ENCODE measurements around the gene MKNK1.
A peak's percentile ranks its signal among the peaks of the same experiment; 100 is the strongest.

The MKNK1 gene

DNA sequence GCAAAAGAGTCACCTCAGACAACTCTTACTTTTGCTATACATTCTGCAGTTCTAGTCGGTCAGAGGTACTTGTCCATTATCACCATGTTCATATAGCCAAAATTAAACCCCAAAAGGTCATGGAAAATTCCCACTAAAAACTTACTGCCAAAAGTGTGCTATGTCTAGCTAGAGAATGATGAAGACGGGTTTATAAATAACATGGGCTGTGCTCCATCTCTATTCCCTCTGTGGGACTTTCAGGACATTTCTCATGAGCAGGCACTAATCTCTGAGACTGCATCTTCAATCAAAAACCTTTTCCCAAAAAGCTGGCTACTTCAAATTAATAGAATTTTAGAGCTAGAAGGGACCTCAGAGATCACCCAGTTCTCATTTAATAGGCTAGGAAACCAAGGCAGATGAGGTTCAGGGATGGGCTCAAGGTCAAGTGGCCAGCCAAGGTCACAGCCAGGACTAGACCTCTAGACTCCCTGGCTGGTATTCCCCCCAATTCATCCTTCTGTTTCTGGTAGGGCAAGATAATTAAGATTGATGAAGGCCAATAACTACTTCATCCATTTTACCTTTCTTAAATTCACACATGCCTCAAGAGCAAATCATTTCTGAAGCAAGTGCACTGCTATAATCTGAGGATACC is 33.5 kb upstream of the MKNK1 start:
- TF ChIP-seq, protein P1, sequence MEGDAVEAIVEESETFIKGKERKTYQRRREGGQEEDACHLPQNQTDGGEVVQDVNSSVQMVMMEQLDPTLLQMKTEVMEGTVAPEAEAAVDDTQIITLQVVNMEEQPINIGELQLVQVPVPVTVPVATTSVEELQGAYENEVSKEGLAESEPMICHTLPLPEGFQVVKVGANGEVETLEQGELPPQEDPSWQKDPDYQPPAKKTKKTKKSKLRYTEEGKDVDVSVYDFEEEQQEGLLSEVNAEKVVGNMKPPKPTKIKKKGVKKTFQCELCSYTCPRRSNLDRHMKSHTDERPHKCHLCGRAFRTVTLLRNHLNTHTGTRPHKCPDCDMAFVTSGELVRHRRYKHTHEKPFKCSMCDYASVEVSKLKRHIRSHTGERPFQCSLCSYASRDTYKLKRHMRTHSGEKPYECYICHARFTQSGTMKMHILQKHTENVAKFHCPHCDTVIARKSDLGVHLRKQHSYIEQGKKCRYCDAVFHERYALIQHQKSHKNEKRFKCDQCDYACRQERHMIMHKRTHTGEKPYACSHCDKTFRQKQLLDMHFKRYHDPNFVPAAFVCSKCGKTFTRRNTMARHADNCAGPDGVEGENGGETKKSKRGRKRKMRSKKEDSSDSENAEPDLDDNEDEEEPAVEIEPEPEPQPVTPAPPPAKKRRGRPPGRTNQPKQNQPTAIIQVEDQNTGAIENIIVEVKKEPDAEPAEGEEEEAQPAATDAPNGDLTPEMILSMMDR (IDR thresholded peaks at IDR 0.05; ENCODE audit: control insufficient read depth, insufficient read depth, low read depth, low read length, missing control alignments), result no peak
- DNase-seq (ENCODE audit: low read depth), result no peak
- H3K4me3 ChIP-seq (ENCODE audit: control insufficient read depth, low read depth, low read length), result no peak overlapping the region

DNA sequence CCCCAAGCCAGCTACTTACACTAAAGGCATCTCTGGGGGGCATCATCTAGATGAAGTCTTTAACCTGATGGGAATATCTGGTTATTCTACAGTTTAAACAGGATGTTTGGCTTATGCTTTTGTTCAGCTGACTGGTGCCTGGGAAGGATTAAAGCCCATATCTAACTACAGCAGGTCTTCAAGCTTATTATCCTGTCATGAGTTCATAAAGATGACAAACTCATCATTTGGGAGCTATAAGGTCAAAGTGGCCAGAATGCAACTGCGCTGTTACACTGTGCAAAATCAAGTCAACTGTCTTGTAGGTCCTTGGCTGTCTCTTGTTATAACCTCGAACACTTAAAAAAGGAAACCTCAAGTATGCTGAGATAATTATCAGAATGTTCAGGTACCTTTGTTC is 31.1 kb upstream of the MKNK1 start:
- TF ChIP-seq, protein P1 (IDR thresholded peaks at IDR 0.05; ENCODE audit: control insufficient read depth, insufficient read depth, low read depth, low read length, missing control alignments), result no peak
- DNase-seq (ENCODE audit: low read depth), result no peak
- H3K4me3 ChIP-seq (ENCODE audit: control insufficient read depth, low read depth, low read length), result no peak overlapping the region

DNA sequence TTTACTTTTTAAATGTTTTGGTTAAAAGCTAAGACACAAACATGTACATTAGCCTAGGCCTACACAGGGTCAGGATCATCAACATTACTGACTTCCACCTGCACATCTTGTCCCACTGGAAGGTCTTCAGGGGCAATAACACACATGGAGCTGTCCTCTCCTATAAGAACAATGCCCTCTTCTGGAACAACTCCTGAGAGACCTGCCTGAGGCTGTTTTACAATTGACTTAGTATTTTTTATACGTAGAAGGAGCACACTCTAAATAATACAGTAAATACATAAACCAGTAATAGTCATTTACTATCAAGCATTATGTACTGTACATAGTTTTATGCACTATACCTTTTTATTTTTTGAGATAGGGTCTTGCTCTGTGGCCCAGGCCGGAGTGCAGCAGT is 26.7 kb upstream of the MKNK1 start:
- no peak for DNase-seq (ENCODE audit: low read depth)
- H3K4me3 ChIP-seq (ENCODE audit: control insufficient read depth, low read depth, low read length), result no peak overlapping the region
- TF ChIP-seq, protein P1 (IDR thresholded peaks at IDR 0.05; ENCODE audit: control insufficient read depth, insufficient read depth, low read depth, low read length, missing control alignments), result no peak

DNA sequence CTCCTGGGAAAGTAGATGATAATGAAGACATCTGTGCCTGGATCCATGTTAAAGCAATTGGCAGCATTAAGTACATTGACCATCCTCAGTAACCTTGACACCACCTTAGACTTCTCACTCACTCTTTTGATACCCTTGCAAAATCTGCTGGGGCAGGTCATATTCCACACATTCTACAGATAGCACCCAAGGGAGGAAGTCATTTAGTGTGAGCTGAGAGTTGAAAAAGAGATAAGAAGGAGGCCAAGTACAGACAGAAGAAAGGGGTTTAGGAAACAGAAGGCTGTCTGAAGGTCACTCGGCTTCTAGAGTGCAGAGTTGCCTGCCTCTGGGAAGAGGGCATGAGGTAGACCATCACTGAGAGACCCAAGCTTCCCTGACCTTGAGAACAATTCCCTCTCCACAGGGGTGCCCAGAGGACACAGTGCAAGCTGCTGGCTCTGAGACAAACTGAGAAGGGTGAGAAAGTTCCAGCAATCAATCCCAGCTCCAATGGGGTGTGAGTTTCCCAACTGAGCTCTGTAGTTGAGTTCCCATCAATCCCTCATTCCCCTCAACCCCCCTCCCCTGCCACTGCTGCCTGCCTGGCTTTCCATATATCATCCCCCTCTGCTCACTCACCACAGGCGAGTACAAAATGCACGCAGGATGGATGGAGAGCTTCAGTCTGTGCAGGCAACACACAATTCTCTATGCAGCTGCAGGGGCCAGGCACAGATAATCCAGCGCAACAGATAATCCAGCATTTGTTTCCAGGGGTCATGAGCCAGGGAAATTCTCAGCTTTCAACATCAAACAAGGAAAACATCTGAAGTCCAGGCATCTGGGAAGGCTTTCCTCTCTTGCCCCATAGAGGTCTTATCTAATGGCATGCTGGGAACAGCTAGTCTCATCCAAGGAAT is 19.9 kb upstream of the MKNK1 start:
- H3K4me3 ChIP-seq (ENCODE audit: control insufficient read depth, low read depth, low read length), result no peak overlapping the region
- DNase-seq (ENCODE audit: low read depth), result no peak
- TF ChIP-seq, protein P1 (IDR thresholded peaks at IDR 0.05; ENCODE audit: control insufficient read depth, insufficient read depth, low read depth, low read length, missing control alignments), result no peak

DNA sequence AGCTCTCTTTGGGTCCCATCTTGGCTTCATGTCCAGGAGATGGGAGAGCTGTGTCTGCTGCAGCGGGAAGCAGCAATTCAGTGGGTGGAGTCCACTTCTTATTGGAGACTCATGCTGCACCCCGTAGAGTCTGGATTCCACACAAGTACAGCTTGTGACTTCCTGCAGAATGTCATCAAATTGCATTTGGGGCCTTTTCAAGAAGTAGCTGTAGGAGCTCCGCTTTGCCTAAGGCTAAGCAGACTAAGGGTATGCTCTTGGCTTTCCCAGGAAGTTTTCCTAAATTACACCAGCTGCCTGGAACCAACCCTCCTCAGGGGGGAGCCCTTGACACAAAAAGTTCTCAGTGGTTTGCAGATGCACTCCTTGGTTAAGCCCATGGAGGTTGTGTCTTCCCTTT is 18.3 kb upstream of the MKNK1 start:
- H3K4me3 ChIP-seq (ENCODE audit: control insufficient read depth, low read depth, low read length), result no peak overlapping the region
- TF ChIP-seq, protein P1 (IDR thresholded peaks at IDR 0.05; ENCODE audit: control insufficient read depth, insufficient read depth, low read depth, low read length, missing control alignments), result peak; percentile 57
- no peak for DNase-seq (ENCODE audit: low read depth)

DNA sequence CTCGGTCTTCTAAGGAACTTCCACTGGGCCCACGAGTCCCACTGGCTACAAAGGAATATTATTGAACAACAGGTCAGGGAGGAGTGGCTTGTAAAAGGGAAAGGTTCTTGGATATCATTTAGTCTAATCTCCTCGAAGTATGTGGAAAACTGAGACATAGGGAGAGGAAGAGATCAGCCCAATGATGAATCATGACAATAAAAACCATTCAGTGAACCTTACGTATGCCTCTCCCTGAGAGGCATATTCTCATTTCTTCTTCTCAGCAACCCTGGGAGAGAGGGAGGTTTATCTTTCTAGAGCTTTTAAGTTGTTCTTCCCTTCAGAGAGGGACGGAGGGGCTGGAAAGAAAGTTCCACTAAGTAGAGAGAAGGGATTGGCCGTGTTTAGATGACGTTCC is 17.9 kb upstream of the MKNK1 start:
- no peak for DNase-seq (ENCODE audit: low read depth)
- no peak overlapping the region for H3K4me3 ChIP-seq (ENCODE audit: control insufficient read depth, low read depth, low read length)
- TF ChIP-seq, protein P1 (IDR thresholded peaks at IDR 0.05; ENCODE audit: control insufficient read depth, insufficient read depth, low read depth, low read length, missing control alignments), result no peak

Data from AG09309 (cell line).